Epithelial cell of proximal tubule (primary cell): ENCODE results near the gene CEP250. TPM values are rescaled to one million over a fixed set of nuclear protein-coding genes. Genes with fewer than 3 reads are reported as not detected.

Experiments used
- DNase-seq: peaks from one replicate; pipeline ENCODE4 v3.0.0-alpha.2; 2011; ENCODE audit warnings: low read depth
- H3K4me3 ChIP-seq: 2 replicates; pipeline ENCODE4 v1.5.1; 2011; ENCODE audit warnings: low read depth, mild to moderate bottlenecking, low read length
- CTCF ChIP-seq: conservative IDR thresholded peaks from 2 replicates; pipeline ENCODE4 v1.5.1; 2012; ENCODE audit warnings: low read depth, mild to moderate bottlenecking, low read length
- total RNA-seq: library from RNA; depleted of rRNA; stranded (reverse); fragments of >200 nt; gene quantifications from 2 replicates; pipeline ENCODE4 v1.2.3, GENCODE V29; 2015

The CEP250 gene
- 31.1 and 91.7 TPM in 2 replicates for total RNA-seq

GRCh38 chr20:35454881-35455609 is at the start of gene CEP250:
TSS of gene CEP250 (plus strand) at chr20:35455598. CDS start at chr20:35462368, 6,770 bp downstream.
- DNase-seq: peak; percentile 16
- peak within 1 kb of the TSS; percentile 72 for H3K4me3 ChIP-seq
- no peak for TF ChIP-seq CTCF

GRCh38 chr20:35405775-35406174 is 49.6 kb upstream of the CEP250 start:
- H3K4me3 ChIP-seq: no peak overlapping the region
- no peak for DNase-seq
- TF ChIP-seq CTCF: no peak

DNA sequence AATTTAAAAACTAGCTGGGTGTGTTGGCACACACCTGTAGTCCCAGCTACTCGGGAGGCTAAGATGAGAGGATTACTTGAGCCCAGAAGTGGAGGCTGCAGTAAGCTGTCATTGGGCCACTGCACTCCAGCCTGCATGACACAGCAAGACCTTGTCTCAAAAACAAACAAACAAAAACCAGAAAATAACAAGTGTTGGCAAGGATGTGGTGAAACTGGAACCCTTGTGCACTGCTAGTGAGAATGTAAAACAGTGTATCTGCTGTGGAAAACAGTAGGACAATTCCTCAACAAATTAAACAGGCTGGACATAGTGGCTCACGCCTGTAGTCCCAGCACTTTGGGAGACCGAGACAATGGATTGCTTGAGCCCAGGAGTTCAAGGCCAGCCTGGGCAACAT is 47.1 kb upstream of the CEP250 start:
- no peak overlapping the region for H3K4me3 ChIP-seq
- TF ChIP-seq CTCF: no peak
- DNase-seq: no peak

GRCh38 chr20:35409542-35409941 is 45.9 kb upstream of the CEP250 start:
- no peak overlapping the region for H3K4me3 ChIP-seq
- no peak for TF ChIP-seq CTCF
- DNase-seq: no peak

DNA sequence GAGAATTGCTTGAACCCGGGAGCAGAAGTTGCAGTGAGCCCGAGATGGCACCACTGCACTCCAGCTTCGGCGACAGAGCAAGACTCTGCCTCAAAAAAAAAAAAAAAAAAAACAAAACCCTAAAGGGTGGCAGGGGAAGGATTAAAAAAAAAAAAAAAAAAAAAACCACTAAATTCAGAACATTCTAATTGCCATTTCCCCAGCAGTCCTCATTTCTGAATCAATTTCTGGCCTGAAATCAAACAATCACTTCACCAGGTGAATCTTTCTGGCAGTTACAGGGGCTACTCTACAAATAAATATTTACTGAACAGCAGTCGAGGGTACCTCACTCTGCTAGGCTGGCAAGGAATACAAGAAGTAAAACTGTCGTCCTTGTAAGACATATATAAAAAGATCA is 44.8 kb upstream of the CEP250 start:
- no peak for DNase-seq
- no peak for TF ChIP-seq CTCF
- H3K4me3 ChIP-seq: peak overlapping the region; percentile 85

DNA sequence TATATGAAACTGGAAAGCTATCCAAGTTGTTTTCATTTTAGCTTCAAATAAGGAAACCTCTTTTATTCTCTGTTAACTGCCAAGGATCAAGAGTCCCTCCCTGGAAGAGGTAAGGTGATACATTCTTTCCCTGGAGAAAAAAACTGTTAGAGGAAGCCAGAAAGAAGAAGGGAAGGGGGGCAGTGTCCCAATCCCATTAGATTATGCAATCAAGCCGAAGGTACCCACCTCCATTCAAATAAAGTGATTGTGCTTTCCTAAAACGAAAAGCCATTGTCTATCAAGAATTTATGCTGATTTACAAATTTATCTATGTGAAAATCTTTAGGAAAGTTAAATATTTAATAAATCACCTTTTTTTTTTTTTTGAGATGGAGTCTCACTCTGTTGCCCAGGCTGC is 34.1 kb upstream of the CEP250 start:
- DNase-seq: no peak
- no peak for TF ChIP-seq CTCF
- H3K4me3 ChIP-seq: no peak overlapping the region
